Activated effector memory CD4-positive, alpha-beta T cell treated with anti-CD3 and anti-CD28 coated beads, Interleukin-2, amount 50 U/mL, for 16 hours (primary cell): ENCODE measurements around the gene AFAP1L2.

ENCODE experiments used
- DNase-seq: peaks from one replicate; pipeline ENCODE4 v3.0.0-alpha.2; 2020

Gene AFAP1L2

GRCh38 chr10:114385557-114385956, 18.7 kb downstream of the AFAP1L2 start:
- DNase-seq: no peak

GRCh38 chr10:114384601-114385000, 19.7 kb downstream of the AFAP1L2 start:
- no peak for DNase-seq

DNA sequence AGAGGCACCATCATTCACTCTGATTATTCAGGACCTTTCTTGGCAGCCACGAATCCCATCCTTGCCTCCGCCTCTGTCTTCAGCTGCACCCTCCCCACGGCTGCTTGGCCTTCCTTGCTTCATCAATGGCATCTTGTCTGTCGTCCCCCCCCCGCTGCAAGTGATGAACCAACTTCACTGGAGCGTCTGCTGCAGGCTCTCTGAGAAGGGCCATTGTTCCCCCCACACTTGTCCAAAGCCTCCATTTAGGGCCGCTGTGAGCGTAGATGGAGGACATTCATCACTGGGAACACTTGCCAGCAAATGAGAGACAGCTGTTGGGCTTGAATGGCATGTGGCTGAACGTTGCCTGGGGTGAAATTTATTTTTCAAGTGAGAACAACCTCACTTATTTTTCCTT, 20.1 kb downstream of the AFAP1L2 start:
- DNase-seq: no peak

DNA sequence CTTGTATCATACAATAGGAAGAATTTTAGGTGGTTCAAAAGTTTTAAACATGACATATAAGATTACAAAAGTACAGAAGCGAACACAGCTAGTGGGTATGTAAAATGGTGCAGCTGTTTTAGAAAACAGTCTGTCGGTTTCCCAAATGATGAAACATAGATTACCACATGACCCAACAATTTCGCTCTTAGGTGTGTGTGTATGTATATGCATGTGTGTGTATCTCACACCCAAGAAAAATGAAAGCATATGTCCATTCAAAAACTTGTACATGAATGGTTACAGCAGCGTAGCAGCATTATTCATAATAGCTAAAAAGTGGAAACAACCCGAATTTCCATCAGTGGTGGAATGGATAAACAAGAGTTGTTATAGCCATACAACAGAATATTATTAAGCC, 23.5 kb downstream of the AFAP1L2 start:
- no peak for DNase-seq

DNA sequence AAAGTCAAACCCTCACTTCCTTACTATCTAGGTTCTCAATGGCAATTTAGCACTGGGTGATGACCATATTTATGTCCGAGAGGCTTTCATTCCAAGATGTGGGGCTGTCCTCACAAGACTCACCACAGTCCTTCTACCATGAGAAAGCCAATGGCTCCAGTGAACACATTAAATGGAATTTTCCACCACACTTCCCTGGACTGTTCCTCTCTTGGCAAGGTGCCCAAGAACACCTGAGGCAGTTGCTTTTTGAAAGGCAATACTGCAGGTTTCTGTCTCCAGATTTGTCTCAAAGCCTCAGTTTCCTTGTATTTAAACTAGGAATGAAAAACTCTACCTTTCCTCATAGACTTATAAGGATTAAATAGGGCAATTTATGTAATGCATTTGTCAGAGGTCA, 24.2 kb downstream of the AFAP1L2 start:
- DNase-seq: no peak

GRCh38 chr10:114379631-114380041, 24.7 kb downstream of the AFAP1L2 start:
- DNase-seq: no peak

DNA sequence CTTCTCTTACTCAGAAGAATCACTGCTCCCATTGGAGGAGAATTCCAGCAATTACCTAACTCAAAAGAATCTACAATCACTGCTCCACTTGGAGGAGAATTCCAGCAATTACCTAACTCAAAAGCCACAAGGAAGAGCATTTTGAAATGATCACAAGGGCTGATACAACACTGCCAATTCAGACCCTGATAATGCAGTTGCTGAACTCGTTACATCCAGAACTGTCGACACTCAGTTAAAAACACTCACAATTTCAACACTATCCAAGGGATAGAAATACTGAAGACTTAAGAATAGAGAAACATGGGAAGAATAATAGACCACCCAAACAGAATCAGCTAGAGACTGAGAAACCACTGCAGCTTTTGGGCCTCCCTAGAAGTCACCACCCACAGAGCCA, 27.8 kb downstream of the AFAP1L2 start:
- DNase-seq: no peak

DNA sequence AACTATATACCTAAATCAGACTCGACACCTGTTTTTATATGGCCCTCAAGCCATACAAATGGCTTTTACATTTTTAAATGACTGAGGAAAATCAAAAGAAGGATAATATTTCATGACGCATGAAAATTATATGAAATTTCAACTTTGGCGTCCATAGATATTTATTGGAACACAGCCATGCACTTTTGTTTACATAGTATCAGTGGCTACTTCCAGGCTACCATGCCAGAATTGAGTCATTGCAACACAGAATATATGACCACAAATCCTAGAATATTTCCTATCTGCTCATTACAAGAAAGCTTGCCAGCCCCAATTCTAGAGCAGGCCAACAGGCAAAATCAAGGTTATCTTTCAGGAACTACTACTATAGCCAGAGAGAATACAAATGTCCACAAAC, 29.3 kb downstream of the AFAP1L2 start:
- DNase-seq: no peak

DNA sequence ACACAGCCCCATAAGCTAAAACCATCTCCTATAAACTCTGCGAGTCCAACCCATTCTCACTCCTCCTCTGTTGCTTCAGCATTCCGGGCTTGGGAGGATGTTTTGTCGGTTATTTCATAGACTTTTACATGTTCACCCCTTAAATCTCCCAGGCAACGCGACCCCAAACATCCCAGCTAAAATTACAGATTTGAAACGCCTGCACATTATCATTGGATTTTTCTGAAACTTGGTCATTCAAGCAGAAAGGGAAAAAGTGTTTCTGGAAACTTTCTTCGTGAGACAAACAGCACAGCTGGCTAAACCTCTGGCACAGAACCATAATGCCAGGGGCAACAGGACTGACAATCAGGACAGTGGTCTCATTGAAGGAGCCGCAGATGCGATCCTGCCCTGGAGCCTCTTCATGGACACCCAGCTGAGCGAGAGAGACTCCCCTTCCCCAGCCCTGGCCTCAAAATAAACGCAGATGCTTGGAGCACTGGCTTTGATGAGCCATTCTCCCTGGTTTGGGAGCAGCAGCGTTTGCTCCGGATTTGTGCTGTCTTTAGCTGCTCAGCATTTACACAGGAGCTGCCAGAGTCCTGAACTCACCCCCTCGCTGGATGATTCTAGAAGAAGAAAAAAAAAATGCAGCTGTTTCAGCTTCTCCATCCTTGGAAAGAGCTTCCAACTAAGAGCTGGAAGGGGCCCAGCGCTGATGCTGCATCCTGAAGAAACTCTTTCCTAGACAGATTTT, 30.1 kb downstream of the AFAP1L2 start:
- DNase-seq: no peak

DNA sequence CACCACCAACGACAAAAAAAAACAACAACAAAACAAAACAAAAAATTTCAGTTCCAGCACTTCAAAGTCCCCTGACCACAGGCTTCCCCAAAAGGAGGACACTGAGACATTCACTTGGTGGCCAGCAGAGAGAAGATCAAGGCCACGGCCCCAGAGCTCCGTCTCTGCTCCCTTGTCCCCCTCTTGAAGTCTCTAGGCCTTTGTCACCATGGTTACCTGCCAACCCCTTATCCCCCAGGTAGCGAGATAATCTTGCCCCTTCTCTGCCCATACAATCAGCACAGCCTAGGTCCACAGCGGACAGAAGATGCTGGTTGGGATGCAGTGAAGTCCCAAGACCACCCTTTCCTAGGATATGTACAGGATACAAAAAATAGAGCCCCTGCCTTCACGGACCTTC, 30.7 kb downstream of the AFAP1L2 start:
- no peak for DNase-seq

GRCh38 chr10:114372995-114373394, 31.3 kb downstream of the AFAP1L2 start:
- DNase-seq: no peak

DNA sequence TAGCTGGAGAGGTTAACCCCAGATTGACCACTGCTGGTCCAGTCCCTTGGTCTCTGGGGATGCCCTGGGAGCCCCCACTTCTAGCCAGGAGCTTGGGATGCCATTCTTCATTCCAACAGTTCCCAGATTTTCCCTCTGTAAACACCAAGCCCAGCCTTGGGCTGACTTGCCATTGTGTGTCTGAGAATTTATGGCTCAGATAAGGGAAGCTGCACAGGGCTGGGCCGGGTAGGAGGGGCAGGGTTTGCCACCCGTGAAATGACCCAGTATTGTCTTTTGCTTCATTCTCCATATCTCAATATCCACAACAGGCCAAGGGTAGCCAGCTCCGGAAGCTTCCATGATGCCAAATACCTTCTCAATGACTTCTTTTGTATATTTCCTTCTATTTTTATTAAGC, 32.1 kb downstream of the AFAP1L2 start:
- DNase-seq: no peak

- no peak for DNase-seq
Measured at GRCh38 chr10:114370966-114371365, 33.3 kb downstream of the AFAP1L2 start.

GRCh38 chr10:114370199-114370598, 34.1 kb downstream of the AFAP1L2 start:
- no peak for DNase-seq

GRCh38 chr10:114368057-114368391, 36.3 kb downstream of the AFAP1L2 start:
- DNase-seq: no peak

DNA sequence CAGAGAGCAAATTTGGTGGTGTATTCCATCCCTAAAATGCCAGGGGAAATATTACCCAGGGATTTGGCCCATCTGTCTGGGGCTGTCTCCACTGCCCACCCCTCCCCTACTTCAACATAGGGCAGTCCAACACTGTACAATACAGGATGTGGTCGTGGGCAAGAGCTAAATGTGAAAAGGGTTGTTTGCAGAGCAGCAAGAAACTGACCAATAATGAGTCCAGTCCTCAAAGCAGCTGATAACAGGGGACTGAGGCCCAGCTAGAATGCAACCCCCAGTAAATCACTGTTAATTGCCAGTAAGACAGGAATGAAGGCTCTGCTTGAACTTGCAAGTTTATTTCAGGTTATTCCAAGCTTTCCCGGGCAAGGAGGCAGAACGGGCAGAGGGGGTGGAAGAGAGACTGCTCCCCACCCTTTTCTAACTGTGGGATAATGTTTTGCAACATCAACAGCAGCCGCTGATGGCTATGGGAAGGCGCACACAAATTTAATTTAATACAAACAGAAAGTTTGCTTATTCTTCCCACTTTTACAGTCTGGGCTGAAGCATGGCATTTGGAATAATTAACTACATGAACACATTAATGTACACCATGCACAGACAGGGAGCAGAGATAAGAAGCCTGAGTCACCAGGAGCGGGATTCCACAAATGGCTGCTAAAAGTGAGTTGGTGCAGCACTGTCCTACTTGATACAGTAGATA, 36.8 kb downstream of the AFAP1L2 start:
- no peak for DNase-seq

- DNase-seq: no peak
Measured at GRCh38 chr10:114364726-114365125, 39.6 kb downstream of the AFAP1L2 start.

DNA sequence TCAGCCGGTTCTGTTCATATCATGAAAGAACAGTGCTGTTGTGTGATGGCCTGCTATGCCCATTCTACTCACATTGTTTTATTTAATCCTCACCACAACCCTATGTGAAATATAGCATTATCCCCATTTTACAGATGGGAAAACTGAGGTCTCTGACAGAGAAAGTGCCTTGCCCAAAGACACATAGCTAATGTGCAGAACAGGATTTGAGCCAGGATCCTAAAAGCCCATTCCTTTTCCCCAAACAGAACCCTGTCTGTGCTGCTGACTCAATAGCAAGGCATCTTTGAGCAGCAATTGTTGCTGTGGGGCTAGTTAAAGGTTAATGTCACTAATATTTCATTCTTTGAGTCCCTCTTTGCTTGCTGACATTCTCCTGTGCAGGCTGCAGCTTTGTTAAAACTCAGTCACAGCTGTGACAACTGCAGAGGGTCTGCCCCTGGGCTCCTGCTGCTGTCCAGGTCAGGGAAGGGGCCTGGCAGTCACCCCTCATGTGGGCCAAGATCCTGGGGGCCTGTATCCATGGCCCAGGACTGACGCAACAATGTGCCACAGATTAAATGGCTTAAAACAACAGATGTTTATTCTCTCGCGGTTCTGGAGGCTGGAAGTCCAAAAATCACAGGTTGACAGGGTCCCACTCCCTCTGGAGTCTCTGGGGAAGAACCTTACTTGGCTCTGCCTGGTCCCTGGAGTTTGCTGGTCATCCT, 40.4 kb downstream of the AFAP1L2 start:
- no peak for DNase-seq

DNA sequence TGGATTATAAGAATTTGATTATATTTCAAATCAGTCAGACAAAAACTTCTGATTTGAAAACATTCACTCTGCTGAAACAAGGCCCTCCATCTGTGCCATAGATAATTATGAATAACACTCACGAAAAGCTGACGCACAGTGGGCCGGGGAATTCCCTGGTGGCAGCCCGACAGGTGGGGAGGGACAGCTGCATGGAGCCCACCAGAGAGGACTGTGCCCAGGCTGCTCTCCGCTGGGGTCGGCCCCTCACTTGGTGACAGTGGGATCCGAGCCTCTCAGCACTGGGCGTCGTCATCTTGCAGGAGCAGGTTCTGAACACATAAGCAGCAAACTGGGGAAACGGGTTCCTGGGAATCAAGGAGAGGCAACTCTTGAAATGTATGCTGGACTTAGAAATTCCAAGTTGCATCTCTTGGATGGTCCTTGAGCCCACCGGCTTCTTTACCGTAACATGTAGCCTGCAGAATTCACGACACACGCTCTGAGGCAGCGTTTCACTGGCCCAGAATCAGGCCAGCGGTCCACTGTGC, 41.4 kb downstream of the AFAP1L2 start:
- no peak for DNase-seq

DNA sequence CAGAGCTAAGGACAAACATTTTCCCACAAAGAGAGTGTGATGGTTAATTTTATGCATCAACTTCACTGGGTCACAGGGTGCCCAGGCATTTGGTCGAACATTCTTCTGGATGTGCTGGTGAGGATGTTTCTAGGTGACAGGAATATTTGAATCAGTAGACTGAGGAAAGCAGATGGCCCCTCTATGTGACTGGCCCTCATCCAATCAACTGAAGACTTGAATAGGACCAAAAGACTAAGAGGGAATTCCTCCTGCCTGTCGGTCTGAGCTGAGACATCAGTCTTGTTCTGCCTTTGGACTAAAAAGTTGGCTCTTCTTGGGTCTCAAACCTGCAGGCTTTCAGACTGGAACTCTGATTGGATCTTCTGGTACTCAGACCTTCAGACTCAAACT, 44.4 kb downstream of the AFAP1L2 start:
- DNase-seq: no peak

DNA sequence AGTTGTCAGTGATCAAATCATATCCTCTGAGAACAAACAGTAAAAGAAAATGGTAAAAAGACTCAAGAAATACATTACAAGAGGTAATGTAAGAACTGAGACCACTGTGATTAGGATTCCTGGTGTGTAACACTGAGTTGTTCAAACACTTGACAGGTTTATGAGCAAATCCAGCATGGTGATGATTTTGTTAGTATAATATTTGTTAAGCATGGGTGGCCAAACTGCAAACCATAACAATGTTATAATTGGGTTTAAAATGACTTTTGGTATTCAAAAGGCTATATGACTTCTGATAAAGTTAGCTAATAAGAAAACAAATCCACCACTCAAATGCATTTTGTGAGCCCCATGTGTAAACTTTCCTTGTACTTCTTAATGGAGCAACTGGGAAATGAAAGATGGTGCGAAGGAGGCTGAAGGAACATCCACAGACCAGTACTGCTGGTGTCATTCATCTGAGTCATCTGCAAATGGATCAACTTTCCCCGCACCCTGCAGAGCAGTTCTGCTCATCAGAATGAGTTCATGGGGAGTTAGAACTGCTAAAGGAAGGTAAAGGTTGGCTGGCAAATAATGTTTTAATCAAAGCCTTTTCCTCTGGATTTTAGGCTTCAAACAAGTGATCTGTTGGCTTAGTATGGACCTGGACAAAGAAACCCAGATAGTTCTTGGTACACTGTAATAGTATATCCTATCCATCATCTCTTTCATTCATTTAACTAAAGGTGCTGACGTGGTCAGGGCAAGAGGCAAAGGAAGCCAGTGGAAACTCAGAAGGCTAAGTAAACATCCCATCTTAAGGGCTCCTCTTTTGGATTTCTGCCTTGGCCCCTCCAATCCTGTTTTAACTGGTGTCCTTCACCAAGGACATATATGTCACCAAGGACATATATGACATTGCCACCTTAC, 45.0 kb downstream of the AFAP1L2 start:
- no peak for DNase-seq

- DNase-seq: no peak
Measured at GRCh38 chr10:114357515-114357996, 46.7 kb downstream of the AFAP1L2 start.
